ENCODE data around the gene HSPA12B.

HSPA12B gene

GRCh38 chr20:3759316-3759823 lies 26.9 kb downstream of the HSPA12B start:
- H3K4me1 ChIP-seq: no peaks in the 10 kb centered on the region

GRCh38 chr20:3759884-3760283 lies 27.4 kb downstream of the HSPA12B start:
- Histone ChIP-seq H3K4me3 (ENCODE audit: low read depth, low read length) (no peak overlapping the region), H3K4me2 (ENCODE audit: low read length) (no peak overlapping the region), H3K9ac (no peak overlapping the region), H3K36me3 (ENCODE audit: control insufficient read depth, insufficient read depth, low read length) (no peaks in the 10 kb centered on the region), H3K9me3 (ENCODE audit: control insufficient read depth, low read length) (no peaks in the 10 kb centered on the region), H3K4me1 (no peaks in the 10 kb centered on the region), H3K79me2 (no peaks in the 10 kb centered on the region), H3K27me3 (ENCODE audit: control insufficient read depth, insufficient read depth, low read length) (no peaks in the 10 kb centered on the region), H2AFZ (no peak overlapping the region), H3K27ac (no peak overlapping the region)
- TF ChIP-seq CTCF (IDR thresholded peaks at IDR 0.05): no peak

More at GRCh38 chr20:3759316-3759823, 26.9 kb downstream of the HSPA12B start:
- Histone ChIP-seq H3K36me3 (ENCODE audit: control insufficient read depth, insufficient read depth, low read length) (no peaks in the 10 kb centered on the region), H3K4me3 (ENCODE audit: low read depth, low read length) (no peak overlapping the region), H3K9me3 (ENCODE audit: control insufficient read depth, low read length) (no peaks in the 10 kb centered on the region), H3K79me2 (no peaks in the 10 kb centered on the region), H3K9ac (no peak overlapping the region), H2AFZ (no peak overlapping the region), H3K4me2 (ENCODE audit: low read length) (no peak overlapping the region), H3K27ac (no peak overlapping the region), H3K27me3 (ENCODE audit: control insufficient read depth, insufficient read depth, low read length) (no peaks in the 10 kb centered on the region)
- no peak for TF ChIP-seq CTCF (IDR thresholded peaks at IDR 0.05)

- Histone ChIP-seq H3K27me3 (ENCODE audit: control insufficient read depth, insufficient read depth, low read length) (no peaks in the 10 kb centered on the region), H3K36me3 (ENCODE audit: control insufficient read depth, insufficient read depth, low read length) (no peaks in the 10 kb centered on the region), H3K27ac (no peak overlapping the region), H3K4me1 (no peaks in the 10 kb centered on the region), H3K79me2 (no peaks in the 10 kb centered on the region), H3K4me3 (ENCODE audit: low read depth, low read length) (no peak overlapping the region), H3K4me2 (ENCODE audit: low read length) (no peak overlapping the region), H3K9me3 (ENCODE audit: control insufficient read depth, low read length) (no peaks in the 10 kb centered on the region), H2AFZ (no peak overlapping the region), H3K9ac (no peak overlapping the region)
- TF ChIP-seq CTCF (IDR thresholded peaks at IDR 0.05): no peak
These were observed 28.3 kb downstream of the HSPA12B start for GRCh38 chr20:3760655-3761348.

- Histone ChIP-seq H3K27me3 (ENCODE audit: control insufficient read depth, insufficient read depth, low read length) (no peaks in the 10 kb centered on the region), H2AFZ (no peak overlapping the region), H3K4me3 (ENCODE audit: low read depth, low read length) (no peak overlapping the region), H3K27ac (no peak overlapping the region), H3K4me2 (ENCODE audit: low read length) (no peak overlapping the region), H3K4me1 (no peaks in the 10 kb centered on the region), H3K79me2 (no peaks in the 10 kb centered on the region), H3K9ac (no peak overlapping the region), H3K36me3 (ENCODE audit: control insufficient read depth, insufficient read depth, low read length) (no peaks in the 10 kb centered on the region), H3K9me3 (ENCODE audit: control insufficient read depth, low read length) (no peaks in the 10 kb centered on the region)
- TF ChIP-seq CTCF (IDR thresholded peaks at IDR 0.05): no peak
These were observed 31.5 kb downstream of the HSPA12B start for GRCh38 chr20:3763671-3764601.
